Midbrain (tissue), 1 donor: ENCODE data around the gene LCA5L.

Source experiments
- DNase-seq: peaks from one replicate; lab custom pipeline; 2025; lab: John Stamatoyannopoulos, UW

Gene LCA5L

DNA sequence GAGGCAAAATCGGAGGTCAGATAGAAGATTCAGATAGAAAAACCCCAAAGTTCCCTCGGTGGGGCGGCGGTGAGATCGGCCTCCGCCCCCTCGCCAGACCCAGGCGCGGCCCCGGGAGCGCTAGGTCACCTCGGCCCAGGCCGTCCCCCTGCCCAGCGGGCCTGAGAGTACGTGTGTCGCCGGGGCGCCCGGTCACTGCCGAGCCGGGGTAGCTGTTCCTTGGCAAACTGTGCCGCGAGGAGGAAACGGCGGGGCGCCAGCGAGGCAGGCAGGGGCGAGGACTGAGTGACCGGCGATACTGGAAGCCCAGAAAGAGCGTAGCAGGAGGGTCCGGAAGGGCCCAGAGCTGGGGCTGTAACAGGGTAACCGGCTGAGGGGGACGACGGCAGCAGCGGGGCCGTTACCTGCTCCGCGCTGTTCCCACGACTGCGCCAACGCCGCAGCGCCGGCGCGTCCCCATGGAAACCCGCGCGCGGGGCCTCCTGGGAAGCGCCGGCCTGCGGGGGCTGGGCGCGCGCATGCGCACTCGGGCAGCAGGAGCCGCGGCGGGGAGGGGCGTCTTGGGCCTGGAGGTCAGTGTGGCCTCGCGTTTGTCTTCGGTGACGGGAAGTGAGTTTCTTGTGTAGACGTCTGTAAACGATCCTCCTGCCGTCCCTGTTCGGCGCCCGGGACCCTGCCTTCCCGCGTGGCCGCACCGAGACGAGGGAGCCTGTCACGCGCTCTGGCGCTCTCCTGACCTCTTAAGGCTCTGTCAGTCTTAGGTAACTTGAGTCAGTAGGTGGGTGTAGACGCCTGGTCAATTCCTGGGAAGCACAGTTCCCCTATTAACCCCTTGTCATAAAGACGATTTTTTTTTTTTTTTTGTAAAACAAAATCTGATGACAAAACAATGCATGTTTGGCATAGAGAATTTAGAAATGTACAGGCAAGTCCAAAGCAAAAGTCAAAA lies at the start of gene LCA5L:
TSS of gene LCA5L (minus strand) at position 458 of the 949 bp plus-strand sequence. CDS start 17,285 bp downstream, outside the sequence.
- peak; percentile 91 for DNase-seq

DNA sequence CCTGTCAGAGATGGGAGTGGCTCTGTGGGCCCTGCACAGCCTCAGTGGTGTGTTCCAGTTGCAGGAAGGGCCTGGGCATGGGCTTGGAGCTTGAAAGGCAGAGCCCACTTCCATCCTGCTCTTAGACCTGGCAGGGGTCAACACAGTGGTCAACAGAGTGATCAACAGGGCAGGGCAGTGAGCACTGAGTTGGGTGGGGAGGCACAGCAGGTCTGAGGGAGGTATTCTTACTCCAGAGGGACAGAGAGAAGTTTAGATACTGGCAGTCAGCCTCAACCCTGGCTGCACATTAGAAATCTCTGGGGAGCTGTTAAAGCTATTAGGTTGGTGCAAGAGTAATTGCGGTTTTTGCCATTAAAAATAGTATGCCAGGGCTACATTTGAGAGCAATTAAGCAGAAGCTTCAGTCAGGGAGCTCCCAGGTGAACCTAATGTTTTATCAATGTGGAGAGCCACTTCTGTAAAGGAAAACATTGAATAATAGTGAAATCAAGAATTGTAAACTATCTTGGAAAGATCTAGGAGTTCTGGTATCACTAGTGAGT lies 43.9 kb upstream of the LCA5L start:
- DNase-seq = no peak

DNA sequence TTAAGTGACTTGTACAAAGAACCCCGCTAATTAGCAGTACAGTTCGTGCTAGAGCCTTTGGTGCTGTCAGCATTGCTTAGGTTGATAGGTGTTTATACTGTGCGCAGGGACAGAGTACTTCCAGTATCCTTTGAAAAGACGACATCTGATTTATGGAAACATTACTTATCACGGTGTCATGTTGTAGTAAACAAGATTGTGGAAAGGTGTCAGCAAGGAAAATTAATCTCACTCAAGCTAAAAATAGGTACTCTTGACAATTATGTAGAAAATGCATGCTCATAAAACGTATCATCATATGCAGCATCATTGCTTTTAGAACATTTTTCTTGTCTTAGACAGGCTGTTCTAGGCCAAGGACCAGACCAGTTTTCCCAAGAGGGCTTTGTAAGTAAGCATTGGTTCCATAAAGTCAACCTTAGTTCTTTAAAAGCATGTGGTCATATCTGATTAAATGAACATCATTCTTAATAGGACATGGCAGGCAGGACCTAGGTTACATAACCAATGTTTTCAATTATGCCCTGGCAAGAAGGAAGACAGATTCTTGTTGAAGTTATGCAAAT lies 39.2 kb upstream of the LCA5L start:
- DNase-seq = no peak

GRCh38 chr21:39483917-39484316 lies 38.3 kb upstream of the LCA5L start:
- DNase-seq = no peak

GRCh38 chr21:39481886-39482285 lies 36.3 kb upstream of the LCA5L start:
- no peak for DNase-seq

- DNase-seq = no peak
Measured at GRCh38 chr21:39480271-39480670, 34.7 kb upstream of the LCA5L start.

DNA sequence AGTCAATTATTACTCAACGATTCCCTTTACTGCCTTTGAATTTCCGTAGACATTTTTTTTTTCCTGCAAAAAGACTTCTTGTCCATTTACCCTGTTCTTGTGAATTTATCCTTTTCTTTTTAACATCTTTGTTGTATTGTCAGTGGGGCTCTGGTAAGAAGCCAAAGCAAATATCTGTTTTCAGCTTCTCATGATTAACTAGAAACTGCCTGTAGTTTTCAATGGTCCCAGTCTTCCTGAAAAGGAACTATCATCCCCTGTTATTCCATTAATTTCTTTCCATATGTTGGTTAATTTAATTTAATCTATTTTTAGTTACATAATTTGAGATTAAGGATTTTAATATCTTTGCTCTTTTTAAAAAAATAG lies 34.2 kb upstream of the LCA5L start:
- DNase-seq = no peak

- DNase-seq = no peak
Measured at GRCh38 chr21:39479164-39479813, 33.7 kb upstream of the LCA5L start.

- no peak for DNase-seq
Measured at GRCh38 chr21:39474611-39475010, 29.0 kb upstream of the LCA5L start.

DNA sequence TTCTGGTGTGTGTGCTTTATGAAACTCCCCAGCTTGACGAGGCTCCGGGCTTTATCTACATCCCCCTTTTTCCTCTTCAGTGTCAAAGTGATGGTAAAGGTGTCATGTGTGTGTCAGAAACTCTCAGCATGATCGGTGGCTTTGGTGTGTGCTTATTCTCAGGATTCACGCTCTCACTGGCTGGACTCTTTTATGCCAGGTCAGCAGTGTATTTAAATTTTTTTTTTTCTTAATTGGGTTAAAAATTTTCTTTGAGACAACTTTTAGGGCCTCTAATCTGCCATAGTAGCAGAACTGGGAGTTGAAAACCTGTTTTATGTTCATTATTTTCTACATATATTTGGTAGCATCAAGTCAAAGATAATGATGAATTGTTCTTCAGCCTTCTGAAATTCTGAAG lies 27.2 kb upstream of the LCA5L start:
- no peak for DNase-seq

- no peak for DNase-seq
Measured at GRCh38 chr21:39471598-39471997, 26.0 kb upstream of the LCA5L start.

DNA sequence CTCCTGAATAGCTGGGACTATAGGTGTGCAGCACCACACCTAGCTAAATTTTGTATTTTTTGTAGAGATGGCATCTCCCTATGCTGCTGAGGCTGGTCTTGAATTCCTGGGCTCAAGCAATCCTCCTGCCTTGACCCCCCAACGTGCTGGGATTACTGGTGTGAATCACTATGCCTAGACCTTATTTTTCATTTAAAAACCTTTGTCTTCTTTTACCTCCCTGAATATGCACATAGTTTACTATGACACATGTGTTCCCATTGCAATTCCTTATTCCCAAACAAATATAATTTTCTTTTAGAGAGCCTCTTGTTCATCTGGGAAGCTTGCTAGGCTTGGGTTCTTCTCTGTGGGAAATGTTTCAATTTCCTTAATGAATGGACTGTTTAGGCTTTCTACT lies 23.0 kb upstream of the LCA5L start:
- DNase-seq = no peak

- no peak for DNase-seq
Measured at GRCh38 chr21:39467746-39468145, 22.2 kb upstream of the LCA5L start.

GRCh38 chr21:39466584-39466983 lies 21.0 kb upstream of the LCA5L start:
- DNase-seq = no peak

DNA sequence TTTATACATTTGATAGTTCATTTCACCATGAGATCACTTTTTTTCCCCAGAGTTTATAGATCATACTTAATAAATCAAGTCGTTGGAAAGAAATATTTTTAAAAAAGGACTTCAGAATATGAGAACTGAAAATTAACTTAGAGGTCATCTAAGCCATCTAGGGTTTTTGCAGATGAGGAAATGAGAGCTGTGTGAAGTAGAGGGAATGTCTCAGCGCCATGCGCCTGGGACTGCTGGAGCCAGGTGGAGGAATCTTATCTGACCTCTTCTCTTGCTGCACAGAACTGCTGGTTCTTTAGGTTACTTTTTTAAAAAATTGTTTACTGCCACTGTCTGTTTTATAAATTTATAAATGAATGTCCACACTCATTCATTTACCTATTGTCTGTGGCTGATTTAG lies 17.7 kb upstream of the LCA5L start:
- no peak for DNase-seq

DNA sequence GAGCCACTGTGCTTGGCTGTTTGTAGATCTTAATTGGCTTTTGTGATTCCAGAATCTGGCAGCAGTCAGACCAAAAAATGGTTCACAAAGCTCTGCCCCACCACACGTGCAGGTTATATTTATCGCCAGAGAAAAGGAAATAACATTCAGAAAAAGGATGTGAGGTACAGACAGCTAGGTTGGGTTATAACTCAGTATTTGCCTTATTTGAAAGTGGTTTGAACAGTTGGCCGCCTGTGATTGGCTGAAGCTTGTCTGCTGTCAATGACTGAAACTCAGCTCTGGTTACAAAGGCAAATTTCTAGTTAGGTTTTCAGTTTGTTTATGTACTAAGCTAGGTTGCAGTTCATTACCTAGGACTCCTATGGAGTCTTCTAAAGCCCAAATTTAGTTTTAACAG lies 15.8 kb upstream of the LCA5L start:
- no peak for DNase-seq

- no peak for DNase-seq
Measured at GRCh38 chr21:39456665-39457064, 11.1 kb upstream of the LCA5L start.

- peak; percentile 22 for DNase-seq
Measured at GRCh38 chr21:39454949-39455668, 9.5 kb upstream of the LCA5L start.

DNA sequence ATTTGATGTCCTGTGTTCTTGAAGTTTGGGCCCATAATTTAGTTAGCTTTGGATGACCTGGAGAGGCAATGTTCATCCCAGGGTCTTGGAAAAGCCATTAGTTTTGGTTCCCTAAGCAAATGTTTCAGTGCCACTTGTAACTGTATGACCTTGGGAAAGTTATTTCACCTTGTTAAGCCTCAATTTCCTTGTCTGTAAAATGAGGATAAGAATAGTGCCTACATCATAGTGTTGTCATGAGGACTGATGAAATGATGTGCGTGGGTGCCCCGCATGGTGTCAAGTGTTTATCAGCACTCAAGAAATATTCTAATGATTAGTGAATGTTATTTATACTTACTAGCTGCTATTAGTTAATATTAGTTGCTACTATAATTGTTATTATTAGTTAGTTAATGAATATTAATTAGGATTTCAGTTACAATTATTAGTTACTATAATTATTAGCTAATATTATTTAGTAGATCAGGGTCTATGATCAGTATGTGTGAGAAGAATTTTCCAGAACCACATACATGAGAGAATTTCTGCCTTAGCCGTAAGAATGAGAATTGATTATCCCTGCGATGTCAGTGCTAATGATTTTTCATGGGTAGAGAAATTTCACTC lies 8.1 kb upstream of the LCA5L start:
- DNase-seq = no peak

GRCh38 chr21:39452970-39453342 lies 7.4 kb upstream of the LCA5L start:
- DNase-seq = peak; percentile 73

- DNase-seq = peak; percentile 73
Measured at GRCh38 chr21:39452207-39452969, 6.8 kb upstream of the LCA5L start.
